K562 (cell line): ENCODE results near the gene ARHGAP22. TPM values are rescaled to one million over a fixed set of nuclear protein-coding genes. Genes with fewer than 3 reads are reported as not detected.

ENCODE experiments used
- CBX3 ChIP-seq, 2 experiments: IDR thresholded peaks; 1 replicate in 1 of 2; 2 replicates in 1 of 2; pipeline ENCODE4 v1.6.1; 2012; ENCODE audit warnings: inconsistent platforms in 2 of 2, low read length in 2 of 2, borderline replicate concordance in 1 of 2, control low read depth in 1 of 2
- CGGBP1 ChIP-seq: fragments of 250-450 bp; sonication (Bioruptor Pico); IDR thresholded peaks from 2 replicates; pipeline ENCODE4 v1.9.0; 2021; ENCODE audit warnings: mild to moderate bottlenecking
- E2F5 ChIP-seq: sonication (generic); formaldehyde crosslinking; IDR thresholded peaks from 2 replicates; pipeline ENCODE4 v1.8.0; 2022; ENCODE audit warnings: mild to moderate bottlenecking, missing genetic modification reagents
- HDAC3 ChIP-seq: fragments of 450-650 bp; IDR thresholded peaks from 2 replicates; pipeline ENCODE4 v1.6.1; 2018; ENCODE audit warnings: borderline replicate concordance, mild to moderate bottlenecking, moderate library complexity; ENCODE audit not compliant: partially characterized antibody
- IRF2 ChIP-seq: sonication (generic); formaldehyde crosslinking; IDR thresholded peaks from 2 replicates; pipeline ENCODE4 v1.8.1; 2022; ENCODE audit warnings: mild to moderate bottlenecking, missing genetic modification reagents
- KDM4B ChIP-seq, 2 experiments: fragments of 450-650 bp in 1 of 2; sonication (generic) in 1 of 2; IDR thresholded peaks; 2 replicates each; pipeline ENCODE4 v1.6.1; 2016 to 2017; ENCODE audit warnings: borderline replicate concordance in 2 of 2, antibody characterized with exemption in 1 of 2, low read depth in 1 of 2, mild to moderate bottlenecking in 1 of 2
- MTA1 ChIP-seq: fragments of 450-650 bp; IDR thresholded peaks from 2 replicates; pipeline ENCODE4 v1.6.1; 2017; ENCODE audit warnings: borderline replicate concordance
- MYC ChIP-seq, 2 experiments: fragments of 250-450 bp in 1 of 2; sonication (Bioruptor Pico) in 1 of 2; IDR thresholded peaks; 2 replicates each; pipeline versions ENCODE4 v1.5.1 to v1.6.1; 2012 to 2021; ENCODE audit warnings: low read depth in 2 of 2, borderline replicate concordance in 1 of 2, improper control_type of control experiment in 1 of 2, low read length in 1 of 2, mild to moderate bottlenecking in 1 of 2, moderate library complexity in 1 of 2
- PCBP1 ChIP-seq: fragments of 200-400 bp; formaldehyde crosslinking; IDR thresholded peaks from 2 replicates; pipeline ENCODE4 v1.6.1; 2018; ENCODE audit warnings: mild to moderate bottlenecking, low read depth, low read length; ENCODE audit not compliant: poor library complexity, severe bottlenecking
- PHB ChIP-seq: fragments of 250-450 bp; sonication (Bioruptor Pico); IDR thresholded peaks from 2 replicates; pipeline ENCODE4 v1.5.0; 2021
- POLR2AphosphoS5 ChIP-seq: IDR thresholded peaks from 2 replicates; pipeline ENCODE4 v1.6.1; 2011; ENCODE audit warnings: mild to moderate bottlenecking, low read depth, low read length, moderate library complexity; ENCODE audit not compliant: control insufficient read depth, insufficient read depth
- SAFB2 ChIP-seq: fragments of 200-400 bp; formaldehyde crosslinking; IDR thresholded peaks from 2 replicates; pipeline ENCODE4 v1.6.1; 2018; ENCODE audit warnings: borderline replicate concordance, low read length, low read depth, moderate library complexity; ENCODE audit not compliant: severe bottlenecking
- SMARCE1 ChIP-seq: fragments of 450-650 bp; IDR thresholded peaks from 2 replicates; pipeline ENCODE4 v1.7.1; 2016; ENCODE audit warnings: mild to moderate bottlenecking
- STAT6 ChIP-seq: sonication (generic); formaldehyde crosslinking; IDR thresholded peaks from 2 replicates; pipeline ENCODE4 v1.8.1; 2023; ENCODE audit warnings: mild to moderate bottlenecking, missing genetic modification reagents
- TCFL5 ChIP-seq: fragments of 250-450 bp; sonication (Bioruptor Pico); conservative IDR thresholded peaks from 2 replicates; pipeline ENCODE4 v1.6.1; 2021; ENCODE audit warnings: mild to moderate bottlenecking, moderate library complexity, matching md5 sums
- ZNF41 ChIP-seq: fragments of 250-450 bp; sonication (Bioruptor Pico); conservative IDR thresholded peaks from 2 replicates; pipeline ENCODE4 v1.4.0; 2020; ENCODE audit warnings: mild to moderate bottlenecking
- ZNF586 ChIP-seq: fragments of 450-650 bp; formaldehyde crosslinking; conservative IDR thresholded peaks from 2 replicates; pipeline ENCODE4 v1.4.0; 2020; ENCODE audit warnings: mild to moderate bottlenecking, moderate library complexity
- ZNF655 ChIP-seq: fragments of 250-450 bp; sonication (Bioruptor Pico); IDR thresholded peaks from 2 replicates; pipeline ENCODE4 v1.5.0; 2021
- polyA plus RNA-seq, 8 experiments: library from polyadenylated mRNA; depleted of rRNA in 4 of 8; stranded (reverse) in 5 of 8; unstranded in 3 of 8; fragments of >200 nt; fragmentation: Nextera tagmentation in 2 of 8; fragmentation: Illumina TruSeq in 1 of 8; extraction: Ambion mirVana in 2 of 8; extraction: Trizol in 1 of 8; gene quantifications; 2 replicates each; pipeline versions ENCODE4 v1.2.1 to v1.2.3, GENCODE V29; 2011 to 2014; ENCODE audit warnings: inconsistent platforms in 1 of 8, missing spikeins in 1 of 8
- total RNA-seq, 7 experiments: library from RNA; depleted of rRNA in 6 of 7; stranded (reverse); fragments of >200 nt in 6 of 7; fragmentation: Illumina TruSeq in 2 of 7; extraction: Trizol in 2 of 7; gene quantifications; 2 replicates each; pipeline versions ENCODE4 v1.2.1 to v1.2.3, GENCODE V29; 2011 to 2021; ENCODE audit warnings: low replicate concordance in 1 of 7

Gene ARHGAP22
- total and polyA plus RNA-seq, 9 of the 15 experiments (the other 6 are each of a cell fraction or from before 2014, with no cell fraction given) = 1.3 to 28.1 (median 12.7) TPM

GRCh38 chr10:48470115-48470892, 134.6 kb downstream of the ARHGAP22 start (continued):
- TF ChIP-seq KDM4B (IDR thresholded peaks at IDR 0.05; ENCODE audit: borderline replicate concordance in 2 of 2, low read depth in 1 of 2) = peak in 1 of 2 experiments; percentile 92; a peak in 2 of 4 replicates
- TF ChIP-seq SAFB2 = no peak
- no peak for TF ChIP-seq CGGBP1 (CRISPR knock-in tag)
- peak; percentile 91 for TF ChIP-seq HDAC3
- peak in 1 of 2 experiments; percentile 92; a peak in 2 of 3 replicates for TF ChIP-seq CBX3 (IDR thresholded peaks at IDR 0.05; ENCODE audit: borderline replicate concordance in 1 of 2, low read length in 2 of 2)
- TF ChIP-seq SMARCE1 = peak; percentile 95
- no peak for TF ChIP-seq IRF2 (CRISPR knock-in tag)
- TF ChIP-seq STAT6 (CRISPR knock-in tag) = no peak
- peak; percentile 77; the same call in 1 of the 2 replicates for TF ChIP-seq MTA1
- no peak for TF ChIP-seq ZNF655 (CRISPR knock-in tag)
- peak; percentile 25; the same call in 1 of the 2 replicates for TF ChIP-seq E2F5 (CRISPR knock-in tag)
- TF ChIP-seq POLR2AphosphoS5 = peak; percentile 97
- TF ChIP-seq TCFL5 (CRISPR knock-in tag) = peak; percentile 72; the same call in 1 of the 2 replicates
- TF ChIP-seq PCBP1 = no peak
- TF ChIP-seq MYC (IDR thresholded peaks at IDR 0.05; ENCODE audit: low read depth, low read length) = peak; percentile 72
- TF ChIP-seq MYC (CRISPR knock-in tag; IDR thresholded peaks at IDR 0.05; ENCODE audit: borderline replicate concordance, low read depth) = peak; percentile 71; the same call in 1 of the 2 replicates
- TF ChIP-seq PHB (CRISPR knock-in tag) = 0 out of 2 replicates have a peak, but pooled peaks have one; percentile 14
- peak; percentile 71; the same call in 1 of the 2 replicates for TF ChIP-seq ZNF586 (CRISPR knock-in tag)
- 0 out of 2 replicates have a peak, but pooled peaks have one; percentile 62 for TF ChIP-seq ZNF41 (CRISPR knock-in tag)
